GM19240 (cell line): ENCODE results near the gene RUFY4.
A peak's percentile ranks its signal among the peaks of the same experiment; 100 is the strongest.

Experiments
- DNase-seq: peaks from one replicate; pipeline ENCODE4 v3.0.0; 2011; ENCODE audit warnings: low spot score; ENCODE audit not compliant: insufficient read length

The RUFY4 gene

GRCh38 chr2:218060118-218060517 is 8.9 kb upstream of the RUFY4 start:
- DNase-seq: no peak

GRCh38 chr2:218060950-218061660 is 7.9 kb upstream of the RUFY4 start:
- DNase-seq: no peak

GRCh38 chr2:218063486-218063885 is 5.6 kb upstream of the RUFY4 start:
- no peak for DNase-seq

GRCh38 chr2:218063896-218064295 is 5.2 kb upstream of the RUFY4 start:
- DNase-seq: no peak

GRCh38 chr2:218065239-218066006 is 3.6 kb upstream of the RUFY4 start:
- no peak for DNase-seq

- DNase-seq: no peak
Measured at GRCh38 chr2:218066926-218067515, 2.0 kb upstream of the RUFY4 start.

- DNase-seq: no peak
Measured at GRCh38 chr2:218067523-218067922, 1.5 kb upstream of the RUFY4 start.

- no peak for DNase-seq
Measured at GRCh38 chr2:218069606-218070300, 700 bp downstream of the RUFY4 start.

- no peak for DNase-seq
Measured at GRCh38 chr2:218070587-218070986, 1.5 kb downstream of the RUFY4 start.

- no peak for DNase-seq
Measured at GRCh38 chr2:218071218-218071937, 2.3 kb downstream of the RUFY4 start.

GRCh38 chr2:218072002-218072401 is 2.9 kb downstream of the RUFY4 start:
- no peak for DNase-seq

GRCh38 chr2:218072478-218073024 is 3.5 kb downstream of the RUFY4 start:
- no peak for DNase-seq

- no peak for DNase-seq
Measured at GRCh38 chr2:218073185-218073584, 4.1 kb downstream of the RUFY4 start.

GRCh38 chr2:218074031-218074430 is 5.0 kb downstream of the RUFY4 start:
- DNase-seq: no peak

- DNase-seq: no peak
Measured at GRCh38 chr2:218075975-218076811, 7.1 kb downstream of the RUFY4 start.

GRCh38 chr2:218077464-218078216 is 8.6 kb downstream of the RUFY4 start:
- no peak for DNase-seq

GRCh38 chr2:218079943-218080913 is 11.2 kb downstream of the RUFY4 start:
- no peak for DNase-seq

GRCh38 chr2:218081063-218081462 is 12.0 kb downstream of the RUFY4 start:
- DNase-seq: peak; percentile 57
